Measurements from ENCODE around the gene MACROH2A2. TPM values are rescaled to one million over a fixed set of nuclear protein-coding genes. Genes with fewer than 3 reads are reported as not detected.

MACROH2A2 gene
- total RNA-seq, 4 donors from 2014 or later = 7.0 to 21.8 (median 15.0) TPM

DNA sequence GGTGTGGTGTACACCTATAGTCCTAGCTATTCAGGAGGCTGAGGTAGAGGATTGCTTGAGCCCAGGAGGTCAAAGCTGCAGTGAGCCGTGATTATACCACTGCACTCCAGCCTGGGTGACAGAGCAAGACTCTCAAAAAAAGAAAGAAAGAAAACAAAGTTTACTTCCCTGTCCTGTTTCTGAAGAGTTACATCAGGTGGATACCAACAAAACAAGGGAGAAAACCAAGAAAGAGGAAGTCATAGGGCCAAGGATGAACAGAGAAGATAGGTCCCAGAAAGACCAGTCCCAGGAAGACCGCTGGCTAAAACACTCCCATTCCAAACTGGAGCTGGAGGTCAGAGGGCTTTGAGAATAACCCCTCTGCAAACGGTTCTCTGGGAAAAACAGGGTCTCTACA, 13.5 kb downstream of the MACROH2A2 start:
- Histone ChIP-seq H3K36me3 (no peaks in the 10 kb centered on the region), H3K9me3 (no peaks in the 10 kb centered on the region), H3K4me3 (replicated peaks in 1 of 3) (no peak overlapping the region), H3K27ac (no peak overlapping the region), H3K4me1 (peaks cover 2 to 3% of the 10 kb centered on the region in 2 donors), H3K27me3 (no peaks in the 10 kb centered on the region)
- no peak for DNase-seq
- 84 to 87% methylated on average over 3 of the region's 3 CpGs for WGBS, 2 donors
- TF ChIP-seq, protein P1, sequence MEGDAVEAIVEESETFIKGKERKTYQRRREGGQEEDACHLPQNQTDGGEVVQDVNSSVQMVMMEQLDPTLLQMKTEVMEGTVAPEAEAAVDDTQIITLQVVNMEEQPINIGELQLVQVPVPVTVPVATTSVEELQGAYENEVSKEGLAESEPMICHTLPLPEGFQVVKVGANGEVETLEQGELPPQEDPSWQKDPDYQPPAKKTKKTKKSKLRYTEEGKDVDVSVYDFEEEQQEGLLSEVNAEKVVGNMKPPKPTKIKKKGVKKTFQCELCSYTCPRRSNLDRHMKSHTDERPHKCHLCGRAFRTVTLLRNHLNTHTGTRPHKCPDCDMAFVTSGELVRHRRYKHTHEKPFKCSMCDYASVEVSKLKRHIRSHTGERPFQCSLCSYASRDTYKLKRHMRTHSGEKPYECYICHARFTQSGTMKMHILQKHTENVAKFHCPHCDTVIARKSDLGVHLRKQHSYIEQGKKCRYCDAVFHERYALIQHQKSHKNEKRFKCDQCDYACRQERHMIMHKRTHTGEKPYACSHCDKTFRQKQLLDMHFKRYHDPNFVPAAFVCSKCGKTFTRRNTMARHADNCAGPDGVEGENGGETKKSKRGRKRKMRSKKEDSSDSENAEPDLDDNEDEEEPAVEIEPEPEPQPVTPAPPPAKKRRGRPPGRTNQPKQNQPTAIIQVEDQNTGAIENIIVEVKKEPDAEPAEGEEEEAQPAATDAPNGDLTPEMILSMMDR (IDR thresholded peaks at IDR 0.05) = no peak
- TF ChIP-seq POLR2A (IDR thresholded peaks at IDR 0.05) = no peak
- intact Hi-C loops (cut with DNase I) = no loop called here

DNA sequence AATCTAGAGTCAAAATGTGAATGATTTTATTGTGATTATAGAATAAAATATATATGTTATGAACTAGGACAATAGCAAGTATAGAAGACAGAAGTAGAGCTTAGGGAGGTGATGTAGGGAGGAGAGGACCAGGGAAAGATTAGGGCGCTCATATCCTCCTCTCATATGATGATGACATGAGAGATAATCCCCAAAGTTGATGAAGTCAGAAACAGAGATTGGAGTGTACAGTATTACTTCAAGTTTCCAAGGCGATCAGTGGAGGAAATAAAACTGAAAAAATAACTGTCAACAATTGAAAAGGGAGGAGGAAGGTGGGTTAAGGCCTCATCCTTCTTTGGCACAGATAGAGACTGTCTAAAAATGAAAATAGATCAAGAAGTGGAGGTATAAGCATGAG, 14.9 kb downstream of the MACROH2A2 start:
- WGBS, 2 donors = 91 to 98% methylated on average over 2 of the region's 2 CpGs
- TF ChIP-seq, protein P1 (IDR thresholded peaks at IDR 0.05) = no peak
- TF ChIP-seq POLR2A (IDR thresholded peaks at IDR 0.05) = no peak

DNA sequence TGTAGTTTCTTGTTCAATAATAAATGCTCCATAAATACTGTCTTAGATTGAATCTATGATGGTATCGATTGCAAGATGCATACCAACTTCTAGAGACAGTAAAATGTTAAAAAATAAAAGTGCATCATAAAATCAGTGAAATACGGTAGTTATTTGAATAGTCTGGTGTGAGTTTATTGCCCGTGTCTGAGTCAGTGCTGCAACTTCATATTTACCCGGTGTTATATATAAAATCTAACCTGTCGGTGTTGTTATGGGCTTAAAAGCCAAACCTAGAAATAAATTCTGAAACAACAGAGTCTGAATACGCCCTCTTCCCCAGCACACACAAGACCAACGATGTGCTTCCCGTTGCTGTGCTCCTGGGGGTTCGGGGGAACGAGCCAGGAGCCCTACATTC, 16.3 kb downstream of the MACROH2A2 start:
- DNase-seq = no peak
- 91 to 94% methylated on average over 10 of the region's 10 CpGs for WGBS, 2 donors
- Histone ChIP-seq H3K36me3 (no peaks in the 10 kb centered on the region), H3K9me3 (no peaks in the 10 kb centered on the region), H3K27ac (no peak overlapping the region), H3K27me3 (no peaks in the 10 kb centered on the region), H3K4me1 (no peaks in the 10 kb centered on the region), H3K4me3 (replicated peaks in 1 of 3) (no peak overlapping the region)
- intact Hi-C loops (cut with DNase I) = no loop called here
- TF ChIP-seq, protein P1 (IDR thresholded peaks at IDR 0.05) = no peak
- no peak for TF ChIP-seq POLR2A (IDR thresholded peaks at IDR 0.05)

More for the DNA sequence above, 14.9 kb downstream of the MACROH2A2 start:
- Histone ChIP-seq H3K27me3 (no peaks in the 10 kb centered on the region), H3K4me3 (replicated peaks in 1 of 3) (no peak overlapping the region), H3K36me3 (no peaks in the 10 kb centered on the region), H3K4me1 (no peaks in the 10 kb centered on the region), H3K27ac (no peak overlapping the region), H3K9me3 (no peaks in the 10 kb centered on the region)
- intact Hi-C loops (cut with DNase I) = no loop called here
- no peak for DNase-seq

DNA sequence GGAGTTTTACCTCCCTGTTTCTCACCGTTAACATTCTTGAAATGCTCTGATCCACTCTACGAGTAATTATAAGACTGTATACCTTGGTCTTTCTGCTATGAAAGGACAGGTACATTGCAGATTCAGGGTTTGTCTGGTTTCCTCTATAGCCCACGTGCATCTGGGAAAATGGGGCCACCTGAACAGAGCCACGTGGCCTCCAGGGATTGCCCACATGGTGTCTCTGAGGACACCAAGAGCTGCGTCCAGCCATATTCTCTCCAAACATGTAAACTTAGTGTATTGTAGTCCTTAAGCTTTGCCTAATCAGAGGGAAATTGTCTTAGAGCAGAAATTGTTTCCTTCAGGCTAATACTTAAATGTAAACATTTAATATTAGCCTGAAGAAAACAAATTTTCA, 16.7 kb downstream of the MACROH2A2 start:
- Histone ChIP-seq H3K27ac (no peak overlapping the region), H3K27me3 (no peaks in the 10 kb centered on the region), H3K4me3 (replicated peaks in 1 of 3) (no peak overlapping the region), H3K36me3 (no peaks in the 10 kb centered on the region), H3K4me1 (no peaks in the 10 kb centered on the region), H3K9me3 (no peaks in the 10 kb centered on the region)
- WGBS, 2 donors = 89 to 90% methylated on average over 5 of the region's 5 CpGs
- TF ChIP-seq POLR2A (IDR thresholded peaks at IDR 0.05) = no peak
- TF ChIP-seq, protein P1 (IDR thresholded peaks at IDR 0.05) = no peak
- no peak for DNase-seq
- intact Hi-C loops (cut with DNase I) = no loop called here

DNA sequence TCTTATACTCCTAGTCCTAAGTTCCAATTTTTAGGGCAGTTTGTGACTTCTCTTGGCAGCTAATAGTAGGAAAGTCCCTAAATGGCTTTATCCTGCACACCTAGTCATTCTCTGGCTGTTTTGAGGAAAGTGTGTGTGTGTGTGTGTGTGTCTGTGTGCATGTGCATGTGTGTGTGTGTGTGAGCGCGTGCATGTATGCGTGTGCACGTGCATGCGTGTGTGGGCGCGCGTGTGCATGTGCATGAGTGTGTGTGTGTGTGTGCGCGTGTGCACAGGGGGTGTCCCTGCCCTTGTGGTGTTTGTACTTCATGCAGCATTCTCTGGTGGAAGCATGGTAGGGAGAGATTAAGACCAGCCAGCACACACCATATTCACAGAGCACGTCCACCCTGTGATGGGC, 18.2 kb downstream of the MACROH2A2 start:
- no peak for TF ChIP-seq POLR2A (IDR thresholded peaks at IDR 0.05)
- TF ChIP-seq, protein P1 (IDR thresholded peaks at IDR 0.05) = no peak
- DNase-seq = no peak
- H3K27ac ChIP-seq = no peak overlapping the region
- no peak overlapping the region for H3K4me3 ChIP-seq (replicated peaks in 1 of 3)
- H3K27me3 ChIP-seq = no peaks in the 10 kb centered on the region
- no peaks in the 10 kb centered on the region for H3K36me3 ChIP-seq
- H3K4me1 ChIP-seq = no peaks in the 10 kb centered on the region
- intact Hi-C loops (cut with DNase I) = no loop called here
- 90 to 96% methylated on average over 11 of the region's 11 CpGs for WGBS, 2 donors
- no peaks in the 10 kb centered on the region for H3K9me3 ChIP-seq

Data from thyroid gland (tissue), 4 donors.